ENCODE measurements around the gene NR3C1. TPM values are rescaled to one million over a fixed set of nuclear protein-coding genes. Genes with fewer than 3 reads are reported as not detected.

The NR3C1 gene
- total RNA-seq, 1 donor from 2014 or later, result 22.3 TPM

- DNase-seq (ENCODE audit: extremely low read depth, low read depth, low spot score), result no peak
These were observed 23.0 kb upstream of the NR3C1 start for GRCh38 chr5:143426437-143426991.

GRCh38 chr5:143425835-143426234, 22.3 kb upstream of the NR3C1 start:
- no peak for DNase-seq (ENCODE audit: extremely low read depth, low read depth, low spot score)

- DNase-seq (ENCODE audit: extremely low read depth, low read depth, low spot score), result no peak
These were observed 14.8 kb upstream of the NR3C1 start for GRCh38 chr5:143418140-143418866.

- DNase-seq (ENCODE audit: extremely low read depth, low read depth, low spot score), result no peak
These were observed 14.1 kb upstream of the NR3C1 start for GRCh38 chr5:143417503-143418139.

- DNase-seq (ENCODE audit: extremely low read depth, low read depth, low spot score), result no peak
These were observed 12.9 kb upstream of the NR3C1 start for GRCh38 chr5:143416411-143416810.

- DNase-seq (ENCODE audit: extremely low read depth, low read depth, low spot score), result no peak
These were observed 10.6 kb upstream of the NR3C1 start for GRCh38 chr5:143413958-143414669.

- no peak for DNase-seq (ENCODE audit: extremely low read depth, low read depth, low spot score)
These were observed 9.3 kb upstream of the NR3C1 start for GRCh38 chr5:143412661-143413342.

GRCh38 chr5:143409926-143410325, 6.4 kb upstream of the NR3C1 start:
- no peak for DNase-seq (ENCODE audit: extremely low read depth, low read depth, low spot score)

- DNase-seq (ENCODE audit: extremely low read depth, low read depth, low spot score), result no peak
These were observed 2.9 kb upstream of the NR3C1 start for GRCh38 chr5:143406408-143406807.

GRCh38 chr5:143405849-143406098, 2.3 kb upstream of the NR3C1 start:
- no peak for DNase-seq (ENCODE audit: extremely low read depth, low read depth, low spot score)

GRCh38 chr5:143405063-143405848, 1.8 kb upstream of the NR3C1 start:
- DNase-seq (ENCODE audit: extremely low read depth, low read depth, low spot score), result no peak

- DNase-seq (ENCODE audit: extremely low read depth, low read depth, low spot score), result no peak
These were observed 1.1 kb upstream of the NR3C1 start for GRCh38 chr5:143404416-143405062.

GRCh38 chr5:143403334-143403592, 223 bp downstream of the NR3C1 start:
- DNase-seq (ENCODE audit: extremely low read depth, low read depth, low spot score), result no peak

GRCh38 chr5:143402553-143403333, 743 bp downstream of the NR3C1 start:
- no peak for DNase-seq (ENCODE audit: extremely low read depth, low read depth, low spot score)

GRCh38 chr5:143402017-143402552, 1.4 kb downstream of the NR3C1 start:
- DNase-seq (ENCODE audit: extremely low read depth, low read depth, low spot score), result no peak

GRCh38 chr5:143401227-143402016, 2.1 kb downstream of the NR3C1 start:
- DNase-seq (ENCODE audit: extremely low read depth, low read depth, low spot score), result no peak

- no peak for DNase-seq (ENCODE audit: extremely low read depth, low read depth, low spot score)
These were observed 2.8 kb downstream of the NR3C1 start for GRCh38 chr5:143400541-143401226.

Data from glomerular endothelial cell (primary cell).